ENCODE data around the gene MTUS2.

Gene MTUS2

DNA sequence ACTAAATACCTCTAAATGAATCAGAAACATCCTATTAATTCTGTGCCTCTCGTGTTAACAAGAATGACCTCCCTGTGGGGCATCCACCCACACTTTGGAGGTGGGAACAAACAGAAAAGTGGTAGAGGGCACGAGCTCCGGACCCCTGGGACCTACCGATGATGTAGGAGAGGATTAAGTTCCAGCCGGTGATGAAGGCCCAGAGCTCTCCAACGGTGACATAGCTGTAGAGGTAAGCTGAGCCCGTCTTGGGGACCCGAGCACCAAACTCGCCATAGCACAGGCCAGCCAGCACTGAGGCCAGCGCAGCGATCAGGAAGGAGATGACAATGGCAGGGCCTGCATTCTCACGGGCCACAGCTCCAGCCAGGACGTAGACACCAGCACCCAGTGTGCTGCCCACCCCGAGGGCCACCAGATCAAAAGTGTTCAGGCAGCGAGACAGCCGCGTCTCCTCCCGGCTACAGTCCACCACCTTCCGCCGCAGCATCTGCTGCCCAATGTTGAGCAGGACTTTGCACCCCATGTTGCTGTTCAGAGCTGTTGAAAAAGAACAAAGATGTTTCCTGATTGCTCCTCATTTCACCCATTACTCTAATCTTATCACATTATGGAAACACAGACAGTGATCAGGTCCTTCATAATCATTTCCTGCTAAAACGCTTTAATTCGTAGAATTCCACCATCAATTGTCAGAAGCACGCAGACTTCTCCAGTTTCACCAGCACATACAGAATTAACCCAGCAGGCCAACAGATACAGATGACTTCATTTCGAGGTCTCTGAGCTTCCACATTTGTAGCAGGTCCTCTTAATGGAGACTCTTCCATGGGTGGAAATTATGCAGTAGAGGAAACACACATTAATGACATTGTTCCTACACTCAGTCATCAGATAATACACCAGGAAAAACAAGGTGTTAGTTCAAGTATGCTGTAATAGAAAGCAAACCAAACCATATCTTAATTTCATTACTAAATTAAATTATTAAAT lies 715.8 kb downstream of the MTUS2 start:
- Mint-ChIP-seq H3K4me3 (no peak overlapping the region), H3K27ac (peak overlapping the region; percentile 3), H3K27me3 (no peaks in the 10 kb centered on the region), H3K36me3 (ENCODE audit: low read depth) (peaks cover 63% of the 10 kb centered on the region), H3K4me1 (ENCODE audit: low read depth) (peaks cover 20% of the 10 kb centered on the region), H3K9me3 (no peaks in the 10 kb centered on the region)

DNA sequence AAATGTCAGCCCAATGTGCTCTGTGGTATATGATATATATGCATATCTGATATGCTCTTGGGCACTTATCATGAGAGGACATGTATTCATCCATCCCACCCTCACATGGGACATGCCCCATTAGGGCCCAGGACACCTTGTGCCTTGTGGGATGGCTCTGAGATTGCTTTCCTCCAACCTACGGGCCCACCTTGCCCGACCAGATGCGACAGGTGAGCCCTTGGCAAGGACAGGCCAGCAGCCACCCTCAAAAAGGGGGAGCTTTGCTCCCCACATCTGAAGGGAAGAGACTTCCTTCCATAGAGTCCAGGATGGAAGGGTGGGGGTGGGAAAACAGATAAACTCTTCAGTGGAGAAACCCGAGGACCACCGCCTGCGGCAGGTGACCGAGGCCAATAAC lies 716.7 kb downstream of the MTUS2 start:
- no peaks in the 10 kb centered on the region for H3K9me3 Mint-ChIP-seq
- peaks cover 69% of the 10 kb centered on the region for H3K36me3 Mint-ChIP-seq (ENCODE audit: low read depth)
- H3K4me3 Mint-ChIP-seq: no peak overlapping the region
- no peak overlapping the region for H3K27ac Mint-ChIP-seq
- peaks cover 29% of the 10 kb centered on the region for H3K4me1 Mint-ChIP-seq (ENCODE audit: low read depth)
- H3K27me3 Mint-ChIP-seq: no peaks in the 10 kb centered on the region

DNA sequence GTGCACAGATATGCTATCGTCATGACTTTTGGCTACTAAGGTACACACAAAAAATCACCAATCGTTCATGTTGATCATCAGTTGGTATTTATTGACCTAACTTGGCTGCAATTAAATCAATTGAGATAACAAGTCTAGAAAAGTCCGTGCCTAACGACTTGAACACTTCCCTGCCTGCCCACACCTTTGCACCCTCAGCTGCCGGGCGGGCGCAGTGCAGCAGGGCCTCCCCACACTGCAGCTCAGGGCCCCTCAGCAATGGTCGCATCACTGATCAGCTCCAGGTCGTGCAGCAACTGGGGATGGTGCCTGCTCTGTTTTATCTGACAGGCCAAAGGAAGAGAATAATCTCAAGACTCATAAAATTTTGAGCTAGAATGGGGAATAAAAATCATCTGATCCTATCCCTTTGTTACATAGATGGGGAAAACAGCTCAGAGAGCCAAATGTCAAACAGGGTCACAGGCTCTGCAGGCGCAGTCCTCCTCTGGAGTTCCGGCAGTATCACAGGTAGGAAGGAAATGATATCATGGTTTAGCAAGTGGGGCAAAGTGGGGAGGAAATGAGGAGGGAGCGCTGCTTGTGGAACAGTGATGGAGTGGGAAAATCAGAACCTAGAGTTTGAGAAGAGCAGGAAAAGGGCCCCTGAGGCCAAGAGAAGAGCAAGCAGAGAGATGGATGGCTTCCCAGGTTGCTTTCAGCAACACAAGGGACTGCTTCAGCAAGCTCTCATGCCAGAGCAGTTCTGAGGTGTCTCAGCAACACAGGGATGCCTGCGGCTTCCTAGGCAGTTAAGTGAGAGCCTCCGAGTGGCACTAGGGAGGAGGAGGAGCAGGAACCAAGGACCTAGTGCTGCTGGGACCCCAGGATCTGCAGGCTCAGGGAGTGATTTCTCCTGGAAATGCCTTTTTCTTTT lies 717.9 kb downstream of the MTUS2 start:
- no peak overlapping the region for H3K27ac Mint-ChIP-seq
- H3K36me3 Mint-ChIP-seq (ENCODE audit: low read depth): peaks cover 63% of the 10 kb centered on the region
- no peak overlapping the region for H3K4me3 Mint-ChIP-seq
- peaks cover 39% of the 10 kb centered on the region for H3K4me1 Mint-ChIP-seq (ENCODE audit: low read depth)
- H3K9me3 Mint-ChIP-seq: no peaks in the 10 kb centered on the region
- no peaks in the 10 kb centered on the region for H3K27me3 Mint-ChIP-seq

GRCh38 chr13:29538652-29539040 lies 718.5 kb downstream of the MTUS2 start:
- Mint-ChIP-seq H3K4me1 (ENCODE audit: low read depth) (peaks cover 46% of the 10 kb centered on the region), H3K27me3 (no peaks in the 10 kb centered on the region), H3K36me3 (ENCODE audit: low read depth) (peaks cover 64% of the 10 kb centered on the region), H3K9me3 (no peaks in the 10 kb centered on the region), H3K4me3 (no peak overlapping the region), H3K27ac (no peak overlapping the region)

GRCh38 chr13:29539856-29540255 lies 719.7 kb downstream of the MTUS2 start:
- peaks cover 57% of the 10 kb centered on the region for H3K36me3 Mint-ChIP-seq (ENCODE audit: low read depth)
- H3K4me1 Mint-ChIP-seq (ENCODE audit: low read depth): peaks cover 58% of the 10 kb centered on the region
- no peaks in the 10 kb centered on the region for H3K27me3 Mint-ChIP-seq
- no peak overlapping the region for H3K27ac Mint-ChIP-seq
- H3K4me3 Mint-ChIP-seq: no peak overlapping the region
- H3K9me3 Mint-ChIP-seq: no peaks in the 10 kb centered on the region

DNA sequence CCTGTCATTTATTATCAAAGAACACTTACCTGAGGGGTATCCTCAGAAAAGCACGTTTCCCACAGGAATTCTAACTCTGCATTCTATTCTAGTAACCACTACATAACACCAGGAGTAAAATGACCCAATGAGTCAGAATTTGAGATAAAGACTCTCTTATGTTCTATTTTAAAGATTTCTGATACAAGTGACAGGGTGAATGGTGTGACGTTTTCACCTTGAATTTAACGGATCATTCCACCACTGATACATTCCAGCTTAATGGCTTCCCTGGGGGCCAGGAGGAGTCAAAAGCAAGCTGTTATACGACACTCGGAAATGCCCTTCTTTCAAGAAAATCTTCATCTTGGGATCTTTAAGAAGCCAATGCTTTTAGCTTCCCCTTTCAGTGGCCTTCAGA lies 720.2 kb downstream of the MTUS2 start:
- Mint-ChIP-seq H3K36me3 (ENCODE audit: low read depth) (peaks cover 57% of the 10 kb centered on the region), H3K9me3 (no peaks in the 10 kb centered on the region), H3K27ac (peak overlapping the region; percentile 66), H3K4me1 (ENCODE audit: low read depth) (peaks cover 58% of the 10 kb centered on the region), H3K27me3 (no peaks in the 10 kb centered on the region), H3K4me3 (no peak overlapping the region)

DNA sequence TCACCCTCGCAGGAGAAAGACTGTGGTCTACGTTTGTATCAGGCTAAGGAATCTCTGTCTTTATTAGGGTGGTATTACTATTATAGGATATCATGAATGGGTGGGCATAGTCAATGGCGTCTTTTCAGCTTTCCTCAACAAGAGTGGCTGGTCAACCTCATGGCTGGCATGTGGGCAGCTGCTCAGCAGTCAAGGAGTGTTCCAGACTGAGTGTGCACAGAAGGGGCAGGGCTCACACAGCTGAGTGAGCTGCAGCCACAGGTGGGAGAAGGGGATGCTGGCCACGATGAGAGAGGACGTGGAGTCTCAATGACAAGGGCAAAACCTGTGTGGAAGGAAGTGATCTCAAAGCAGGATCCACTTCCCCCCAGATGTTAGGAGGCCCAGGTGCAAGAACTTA lies 720.7 kb downstream of the MTUS2 start:
- no peak overlapping the region for H3K4me3 Mint-ChIP-seq
- peaks cover 58% of the 10 kb centered on the region for H3K4me1 Mint-ChIP-seq (ENCODE audit: low read depth)
- H3K36me3 Mint-ChIP-seq (ENCODE audit: low read depth): peaks cover 57% of the 10 kb centered on the region
- H3K27me3 Mint-ChIP-seq: no peaks in the 10 kb centered on the region
- no peaks in the 10 kb centered on the region for H3K9me3 Mint-ChIP-seq
- peak overlapping the region; percentile 66 for H3K27ac Mint-ChIP-seq

DNA sequence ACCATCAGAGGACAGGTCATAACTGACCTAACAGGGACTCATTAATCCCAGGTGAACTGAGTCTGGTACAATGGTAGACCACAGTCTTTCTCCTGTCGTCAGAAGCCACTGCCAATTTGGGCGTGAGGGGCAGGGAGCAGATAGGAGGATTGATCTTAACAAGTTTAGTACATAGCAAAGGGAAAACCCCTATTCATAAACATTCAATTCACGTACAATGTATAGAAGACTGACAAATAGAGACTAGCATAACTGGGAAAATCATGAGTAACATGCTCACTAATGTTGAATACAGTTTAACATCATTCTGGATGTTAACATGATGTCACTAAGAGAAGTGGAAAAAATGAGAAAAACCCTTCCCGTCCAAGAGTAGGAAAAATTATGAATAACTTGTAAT lies 721.3 kb downstream of the MTUS2 start:
- Mint-ChIP-seq H3K27me3 (no peaks in the 10 kb centered on the region), H3K4me1 (ENCODE audit: low read depth) (peaks cover 58% of the 10 kb centered on the region), H3K9me3 (no peaks in the 10 kb centered on the region), H3K27ac (peak overlapping the region; percentile 66), H3K36me3 (ENCODE audit: low read depth) (peaks cover 57% of the 10 kb centered on the region), H3K4me3 (no peak overlapping the region)

- Mint-ChIP-seq H3K36me3 (ENCODE audit: low read depth) (peaks cover 67% of the 10 kb centered on the region), H3K4me3 (peak overlapping the region; percentile 35), H3K4me1 (ENCODE audit: low read depth) (peaks cover 63% of the 10 kb centered on the region), H3K9me3 (no peaks in the 10 kb centered on the region), H3K27ac (peak overlapping the region; percentile 15), H3K27me3 (no peaks in the 10 kb centered on the region)
Observed at GRCh38 chr13:29542381-29542780, 722.2 kb downstream of the MTUS2 start.

DNA sequence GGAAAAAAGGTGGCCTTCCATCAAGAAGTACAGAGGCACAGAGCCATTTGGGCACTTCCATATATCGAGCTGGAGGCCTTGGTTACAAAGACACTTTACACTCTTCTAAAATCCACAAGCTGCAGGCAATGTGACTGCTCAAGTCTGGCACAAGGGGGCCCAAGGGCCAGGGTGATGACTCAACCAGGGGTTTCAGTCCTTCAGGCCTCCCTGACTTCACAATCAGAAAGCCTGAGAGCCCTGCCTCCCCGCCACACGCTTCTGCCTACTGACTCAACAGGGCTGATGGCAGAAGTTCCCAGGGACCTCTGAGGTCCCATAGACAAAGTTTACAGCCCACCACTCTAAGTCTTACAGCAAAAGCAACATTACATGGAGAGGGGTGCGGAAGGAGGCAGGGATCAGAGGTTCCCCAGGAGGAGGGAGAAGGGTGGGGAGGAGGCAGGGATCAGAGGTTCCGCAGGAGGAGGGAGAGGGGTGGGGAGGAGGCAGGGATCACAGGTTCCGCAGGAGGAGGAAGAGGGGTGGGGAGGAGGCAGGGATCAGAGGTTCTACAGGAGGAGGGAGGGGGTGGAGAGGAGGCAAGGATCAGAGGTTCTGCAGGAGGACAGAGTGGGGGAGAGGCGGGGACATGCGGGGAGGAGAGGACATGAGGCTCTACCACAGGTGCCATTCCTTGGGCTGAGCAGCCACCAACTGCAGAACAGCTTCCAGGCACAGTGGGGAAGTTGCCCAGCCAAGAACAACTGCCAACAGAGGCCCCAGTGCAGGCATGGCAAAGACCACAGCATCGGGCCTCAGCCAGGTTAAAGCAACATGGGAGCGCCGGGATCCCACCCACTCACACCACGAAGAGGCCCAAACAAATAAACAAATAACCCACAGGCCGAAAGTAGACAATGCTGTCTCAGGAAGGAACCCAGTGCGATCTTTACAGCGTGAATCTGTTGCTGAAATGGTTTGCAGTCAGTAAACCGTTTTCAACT lies 723.4 kb downstream of the MTUS2 start:
- H3K27me3 Mint-ChIP-seq: no peaks in the 10 kb centered on the region
- H3K36me3 Mint-ChIP-seq (ENCODE audit: low read depth): peaks cover 69% of the 10 kb centered on the region
- no peak overlapping the region for H3K4me3 Mint-ChIP-seq
- H3K4me1 Mint-ChIP-seq (ENCODE audit: low read depth): peaks cover 54% of the 10 kb centered on the region
- peak overlapping the region; percentile 87 for H3K27ac Mint-ChIP-seq
- no peaks in the 10 kb centered on the region for H3K9me3 Mint-ChIP-seq

GRCh38 chr13:29545988-29546387 lies 725.8 kb downstream of the MTUS2 start:
- no peak overlapping the region for H3K27ac Mint-ChIP-seq
- H3K27me3 Mint-ChIP-seq: no peaks in the 10 kb centered on the region
- no peaks in the 10 kb centered on the region for H3K9me3 Mint-ChIP-seq
- peaks cover 77% of the 10 kb centered on the region for H3K36me3 Mint-ChIP-seq (ENCODE audit: low read depth)
- no peak overlapping the region for H3K4me3 Mint-ChIP-seq
- H3K4me1 Mint-ChIP-seq (ENCODE audit: low read depth): peaks cover 44% of the 10 kb centered on the region

DNA sequence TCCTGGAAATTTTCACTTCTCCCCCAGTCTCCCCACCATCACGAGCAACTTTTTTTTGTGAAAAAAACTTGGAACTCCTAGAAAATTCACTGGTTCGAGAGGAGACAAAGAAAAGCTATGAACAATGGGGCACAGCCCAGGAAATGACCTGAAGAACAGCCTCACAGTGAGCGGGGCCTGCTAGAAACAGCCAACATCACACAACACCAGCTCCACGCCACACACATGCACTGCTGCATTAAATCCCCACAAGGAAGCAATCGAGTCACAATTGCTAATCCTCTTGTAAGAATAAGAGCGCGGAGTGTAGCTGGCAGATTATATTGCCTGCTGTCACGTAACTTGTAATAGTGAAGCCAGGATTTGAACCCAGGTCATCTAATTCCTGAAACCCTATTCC lies 726.5 kb downstream of the MTUS2 start:
- Mint-ChIP-seq H3K36me3 (ENCODE audit: low read depth) (peaks cover 77% of the 10 kb centered on the region), H3K4me3 (no peak overlapping the region), H3K9me3 (no peaks in the 10 kb centered on the region), H3K27ac (peak overlapping the region; percentile 16), H3K4me1 (ENCODE audit: low read depth) (peaks cover 38% of the 10 kb centered on the region), H3K27me3 (no peaks in the 10 kb centered on the region)

- peaks cover 34% of the 10 kb centered on the region for H3K4me1 Mint-ChIP-seq (ENCODE audit: low read depth)
- peaks cover 82% of the 10 kb centered on the region for H3K36me3 Mint-ChIP-seq (ENCODE audit: low read depth)
- H3K4me3 Mint-ChIP-seq: no peak overlapping the region
- no peak overlapping the region for H3K27ac Mint-ChIP-seq
- no peaks in the 10 kb centered on the region for H3K27me3 Mint-ChIP-seq
- H3K9me3 Mint-ChIP-seq: no peaks in the 10 kb centered on the region
Observed at GRCh38 chr13:29547153-29547552, 727.0 kb downstream of the MTUS2 start.

DNA sequence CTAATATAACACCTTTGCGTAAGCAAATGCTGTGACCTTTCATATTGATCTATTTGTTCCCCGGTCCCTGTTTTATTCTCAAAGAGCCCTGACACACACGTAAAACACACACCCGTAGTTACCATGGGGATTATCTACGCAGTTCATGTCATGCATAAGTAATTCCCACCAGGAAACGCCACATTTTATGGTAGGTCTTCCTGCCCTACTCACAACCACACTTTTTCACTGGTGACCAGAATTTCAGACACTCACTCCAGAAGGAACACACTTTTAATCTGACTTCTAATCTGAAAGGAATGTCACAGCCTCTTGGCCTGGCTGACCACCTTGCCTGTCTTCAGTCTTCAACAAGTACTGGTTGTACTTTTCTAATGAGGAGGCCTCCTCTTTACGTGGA lies 728.6 kb downstream of the MTUS2 start:
- no peak overlapping the region for H3K27ac Mint-ChIP-seq

More for the DNA sequence above, 728.6 kb downstream of the MTUS2 start:
- peaks cover 19% of the 10 kb centered on the region for H3K4me1 Mint-ChIP-seq (ENCODE audit: low read depth)
- H3K9me3 Mint-ChIP-seq: no peaks in the 10 kb centered on the region
- no peak overlapping the region for H3K4me3 Mint-ChIP-seq
- H3K27me3 Mint-ChIP-seq: no peaks in the 10 kb centered on the region
- peaks cover 87% of the 10 kb centered on the region for H3K36me3 Mint-ChIP-seq (ENCODE audit: low read depth)

All from stimulated activated naive CD8-positive, alpha-beta T cell treated with anti-CD3 and anti-CD28 coated beads, Interleukin-15, Interleukin-2, amounts not matched to agents 100 ng/mL and 50 ng/mL, for 24 hours (primary cell).